Endothelial cell of umbilical vein (primary cell): ENCODE data around the gene PGAM4. TPM values are rescaled to one million over a fixed set of nuclear protein-coding genes. Genes with fewer than 3 reads are reported as not detected.

Experiments used
- BruUV-seq: library from RNA; stranded (reverse); fragments of 400-500 nt; replicated peaks from 2 replicates; lab custom pipeline; 2021; lab: Mats Ljungman, UMichigan
- CTCF ChIA-PET: fragments of 300-600, 350-600 bp; sonication (Branson Sonifier 250); formaldehyde crosslinking; loops from one replicate; lab custom pipeline; 2021; ENCODE audit warnings: antibody characterized with exemption, inconsistent platforms; lab: Charles Lee
- POLR2A ChIA-PET: fragments of 300-600, 350-600 bp; sonication (Branson Sonifier 250); formaldehyde crosslinking; loops from one replicate; lab custom pipeline; 2021; ENCODE audit warnings: antibody characterized with exemption, inconsistent platforms; lab: Charles Lee
- DNase-seq: peaks from one replicate; pipeline ENCODE4 v3.0.0-alpha.2; 2011; ENCODE audit warnings: low read depth, low spot score
- FAIRE-seq: peaks from 2 replicates; lab custom pipeline; 2011; peaks lifted over from hg19 to GRCh38; lab: Jason Lieb, UNC
- H2AFZ ChIP-seq: 2 replicates; pipeline ENCODE4 v1.6.0; 2012; ENCODE audit warnings: low read depth, low read length, control low read depth, inconsistent platforms
- H3K27ac ChIP-seq: 2 replicates; pipeline ENCODE4 v1.5.1; 2011; ENCODE audit warnings: low read depth, mild to moderate bottlenecking, control low read depth, low read length, moderate library complexity; ENCODE audit not compliant: insufficient read depth
- H3K27me3 ChIP-seq, 2 experiments: 2 replicates each; pipeline versions ENCODE4 v1.6.0 to v1.6.1; 2011; ENCODE audit warnings: low read length in 2 of 2, mixed read lengths in 1 of 2; ENCODE audit not compliant: control insufficient read depth in 2 of 2, insufficient read depth in 2 of 2
- H3K36me3 ChIP-seq, 2 experiments: 2 replicates in 1 of 2; 3 replicates in 1 of 2; pipeline ENCODE4 v1.5.1; 2011; ENCODE audit warnings: low read length in 2 of 2, mild to moderate bottlenecking in 1 of 2, moderate library complexity in 1 of 2; ENCODE audit not compliant: control insufficient read depth in 2 of 2, insufficient read depth in 2 of 2; ENCODE audit errors: extremely low read depth in 1 of 2
- H3K4me1 ChIP-seq: 3 replicates; pipeline ENCODE4 v1.5.1; 2011; ENCODE audit warnings: mild to moderate bottlenecking, low read length; ENCODE audit not compliant: control insufficient read depth, insufficient read depth; ENCODE audit errors: extremely low read depth
- H3K4me2 ChIP-seq: 2 replicates; pipeline ENCODE4 v1.6.1; 2011; ENCODE audit warnings: low read length, control low read depth, mixed read lengths; ENCODE audit not compliant: insufficient read depth
- H3K4me3 ChIP-seq, 3 experiments: fragments of 200-600 bp in 1 of 3; sonication (generic), shearing (Covaris generic) in 1 of 3; replicated peaks in 1 of 3; 2 replicates each; pipeline ENCODE4 v1.5.1; 2011 to 2016; ENCODE audit warnings: control low read depth in 3 of 3, low read length in 3 of 3, mild to moderate bottlenecking in 2 of 3, inconsistent platforms in 1 of 3, low read depth in 1 of 3, moderate library complexity in 1 of 3; ENCODE audit not compliant: insufficient read depth in 1 of 3
- H3K79me2 ChIP-seq: 2 replicates; pipeline ENCODE4 v1.6.0; 2012; ENCODE audit warnings: low read length, inconsistent platforms; ENCODE audit not compliant: control insufficient read depth, insufficient read depth
- H3K9ac ChIP-seq: replicated peaks from 2 replicates; pipeline ENCODE3; 2011; ENCODE audit warnings: low read length, control low read depth; ENCODE audit not compliant: insufficient read depth; ENCODE audit errors: extremely low read depth
- H3K9me1 ChIP-seq: replicated peaks from 3 replicates; pipeline ENCODE4 v1.6.0; 2011; ENCODE audit warnings: mild to moderate bottlenecking, low read length; ENCODE audit not compliant: control insufficient read depth, insufficient read depth; ENCODE audit errors: extremely low read depth
- H3K9me3 ChIP-seq: replicated peaks from 2 replicates; pipeline ENCODE4 v1.5.1; 2012; ENCODE audit warnings: low read length, inconsistent platforms; ENCODE audit not compliant: control insufficient read depth, insufficient read depth
- H4K20me1 ChIP-seq: replicated peaks from 2 replicates; pipeline ENCODE3; 2011; ENCODE audit warnings: mild to moderate bottlenecking, low read length; ENCODE audit not compliant: control insufficient read depth, insufficient read depth; ENCODE audit errors: extremely low read depth
- EZH2 ChIP-seq: IDR thresholded peaks from 2 replicates; pipeline ENCODE4 v1.6.1; 2012; ENCODE audit warnings: borderline replicate concordance, low read depth, mild to moderate bottlenecking, moderate library complexity, low read length, inconsistent platforms; ENCODE audit not compliant: severe bottlenecking
- FOS ChIP-seq: IDR thresholded peaks from 2 replicates; pipeline ENCODE4 v1.6.1; 2011; ENCODE audit warnings: mild to moderate bottlenecking, low read length, moderate library complexity, borderline replicate concordance; ENCODE audit not compliant: insufficient read depth
- GATA2 ChIP-seq: IDR thresholded peaks from 2 replicates; pipeline ENCODE4 v1.7.0; 2011; ENCODE audit warnings: low read depth, mild to moderate bottlenecking, moderate library complexity, mixed read lengths, low read length; ENCODE audit not compliant: insufficient read length, insufficient read depth
- JUN ChIP-seq: IDR thresholded peaks from 2 replicates; pipeline ENCODE4 v1.6.1; 2011; ENCODE audit warnings: borderline replicate concordance, low read depth; ENCODE audit not compliant: insufficient read length, insufficient read depth
- MYC ChIP-seq: IDR thresholded peaks from one replicate; pipeline ENCODE4 v1.6.1; 2011; ENCODE audit warnings: mild to moderate bottlenecking, low read depth, low read length
- POLR2A ChIP-seq: IDR thresholded peaks from 2 replicates; pipeline ENCODE4 v1.6.1; 2012; ENCODE audit warnings: low read depth, mild to moderate bottlenecking, control low read depth, low read length
- POLR2AphosphoS5 ChIP-seq: IDR thresholded peaks from 2 replicates; pipeline ENCODE4 v1.6.1; 2012; ENCODE audit warnings: low read depth, mild to moderate bottlenecking, control low read depth, low read length, moderate library complexity; ENCODE audit not compliant: insufficient read depth
- dilution Hi-C: fragments of 300-500 bp; cut with MboI; formaldehyde crosslinking; loops from one replicate; pipeline ENCODE4 v1.15.0; 2019; ENCODE audit warnings: low sequenced_read_pairs; ENCODE audit not compliant: extremely low pct_ligation_motif_present
- intact Hi-C: fragments of 100-400 bp; cut with micrococcal nuclease; formaldehyde crosslinking; loops from one replicate; pipeline ENCODE4 v1.10.0; 2022
- polyA plus RNA-seq, 4 experiments: library from polyadenylated mRNA; depleted of rRNA in 3 of 4; stranded (reverse) in 3 of 4; unstranded in 1 of 4; fragments of >200 nt; gene quantifications; 2 replicates each; pipeline versions ENCODE4 v1.2.1 to v1.2.3, GENCODE V29; 2011 to 2012; ENCODE audit warnings: missing spikeins in 1 of 4
- total RNA-seq: library from RNA; stranded (reverse); gene quantifications from 2 replicates; pipeline ENCODE4 v1.2.3, GENCODE V29; 2021
- TF ChIP-seq, protein P1 (sequence below), 2 donors: IDR thresholded peaks; 1 replicate in 1 of 2; 2 replicates in 1 of 2; pipeline ENCODE4 v1.5.1; 2011; ENCODE audit warnings: low read length in 2 of 2, mild to moderate bottlenecking in 2 of 2, moderate library complexity in 2 of 2, control low read depth in 1 of 2, inconsistent platforms in 1 of 2, low read depth in 1 of 2; ENCODE audit not compliant: insufficient read depth in 1 of 2; ENCODE audit errors: extremely low read depth in 1 of 2
- TF ChIP-seq, protein P2 (sequence below): IDR thresholded peaks from 2 replicates; pipeline ENCODE4 v1.6.1; 2011; ENCODE audit not compliant: insufficient read depth, insufficient read length

PGAM4 gene
- total and polyA plus RNA-seq, 2 donors (not counting 3 experiments of a cell fraction or from before 2014, with no cell fraction given), result 0.12 TPM; not detected in 1

DNA sequence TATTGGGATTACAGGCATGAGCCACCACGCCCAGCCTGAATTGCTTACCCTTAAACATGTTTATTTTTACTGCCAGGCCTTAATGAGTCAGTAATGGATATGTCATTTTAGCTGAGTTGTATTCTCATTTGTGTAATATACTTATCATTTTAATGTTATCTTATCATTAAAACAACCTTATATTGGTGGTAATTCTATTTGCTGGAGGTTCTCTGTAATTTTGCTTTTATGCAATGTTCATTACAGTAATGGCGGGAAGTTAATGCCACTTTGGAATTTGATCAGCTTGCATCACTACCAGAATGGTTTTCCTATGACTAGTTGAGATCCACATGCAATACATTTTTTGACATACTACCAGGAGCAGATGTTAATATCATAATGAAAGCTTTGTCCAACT, 6.3 kb upstream of the PGAM4 start:
- BruUV-seq, result no TSS peak
- Histone ChIP-seq H4K20me1 (no peaks in the 10 kb centered on the region), H3K79me2 (no peaks in the 10 kb centered on the region), H3K27me3 (no peaks in the 10 kb centered on the region), H3K36me3 (no peaks in the 10 kb centered on the region), H3K9me3 (no peaks in the 10 kb centered on the region), H3K9ac (no peak overlapping the region), H3K4me3 (no peak overlapping the region), H3K9me1 (no peaks in the 10 kb centered on the region), H3K27ac (no peak overlapping the region), H2AFZ (no peak overlapping the region), H3K4me1 (no peaks in the 10 kb centered on the region), H3K4me2 (no peak overlapping the region)
- dilution Hi-C loops (no loop called here), intact Hi-C loops (no loop called here)
- FAIRE-seq (no peak), DNase-seq (no peak)
- CTCF ChIA-PET, result no interaction called here
- TF ChIP-seq EZH2, result no peak
- TF ChIP-seq GATA2, result no peak
- TF ChIP-seq, protein P1, sequence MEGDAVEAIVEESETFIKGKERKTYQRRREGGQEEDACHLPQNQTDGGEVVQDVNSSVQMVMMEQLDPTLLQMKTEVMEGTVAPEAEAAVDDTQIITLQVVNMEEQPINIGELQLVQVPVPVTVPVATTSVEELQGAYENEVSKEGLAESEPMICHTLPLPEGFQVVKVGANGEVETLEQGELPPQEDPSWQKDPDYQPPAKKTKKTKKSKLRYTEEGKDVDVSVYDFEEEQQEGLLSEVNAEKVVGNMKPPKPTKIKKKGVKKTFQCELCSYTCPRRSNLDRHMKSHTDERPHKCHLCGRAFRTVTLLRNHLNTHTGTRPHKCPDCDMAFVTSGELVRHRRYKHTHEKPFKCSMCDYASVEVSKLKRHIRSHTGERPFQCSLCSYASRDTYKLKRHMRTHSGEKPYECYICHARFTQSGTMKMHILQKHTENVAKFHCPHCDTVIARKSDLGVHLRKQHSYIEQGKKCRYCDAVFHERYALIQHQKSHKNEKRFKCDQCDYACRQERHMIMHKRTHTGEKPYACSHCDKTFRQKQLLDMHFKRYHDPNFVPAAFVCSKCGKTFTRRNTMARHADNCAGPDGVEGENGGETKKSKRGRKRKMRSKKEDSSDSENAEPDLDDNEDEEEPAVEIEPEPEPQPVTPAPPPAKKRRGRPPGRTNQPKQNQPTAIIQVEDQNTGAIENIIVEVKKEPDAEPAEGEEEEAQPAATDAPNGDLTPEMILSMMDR (IDR thresholded peaks at IDR 0.05; ENCODE audit: extremely low read depth in 1 of 2, insufficient read depth in 1 of 2, low read depth in 1 of 2, low read length in 2 of 2), result no peak
- TF ChIP-seq POLR2AphosphoS5, result no peak
- no peak for TF ChIP-seq JUN
- TF ChIP-seq POLR2A, result no peak
- TF ChIP-seq FOS, result no peak
- TF ChIP-seq MYC, result no peak
- TF ChIP-seq, protein P2, sequence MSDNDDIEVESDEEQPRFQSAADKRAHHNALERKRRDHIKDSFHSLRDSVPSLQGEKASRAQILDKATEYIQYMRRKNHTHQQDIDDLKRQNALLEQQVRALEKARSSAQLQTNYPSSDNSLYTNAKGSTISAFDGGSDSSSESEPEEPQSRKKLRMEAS, result no peak
- POLR2A ChIA-PET, result no interaction called here
